GM12878 (cell line): Measurements from ENCODE around the gene ADAM23. TPM values are rescaled to one million over a fixed set of nuclear protein-coding genes. Genes with fewer than 3 reads are reported as not detected.

Source experiments
- ATAC-seq: fragments of 200-7000 bp; cut with Tn5 transposase; 3 replicates; pipeline ENCODE4 v1.9.1; 2020; ENCODE audit warnings: mild to moderate bottlenecking, moderate library complexity
- BruUV-seq: library from RNA; stranded (reverse); fragments of 400-500 nt; replicated peaks from 2 replicates; lab custom pipeline; 2021; lab: Mats Ljungman, UMichigan
- CTCF ChIA-PET: fragments of 300-600 bp; sonication (Branson Sonifier 250); formaldehyde crosslinking; extraction: SDS; loops from one replicate; lab custom pipeline; 2021; ENCODE audit warnings: inconsistent platforms; lab: Yijun Ruan, JAX
- POLR2A ChIA-PET: fragments of 350-600 bp; formaldehyde crosslinking; extraction: SDS; loops from one replicate; lab custom pipeline; 2021; ENCODE audit warnings: inconsistent platforms; lab: Charles Lee
- RAD21 ChIA-PET: fragments of 300-600 bp; sonication (Branson Sonifier 250); formaldehyde crosslinking; loops from one replicate; lab custom pipeline; 2023; ENCODE audit warnings: antibody characterized with exemption; ENCODE audit not compliant: unreplicated experiment; lab: Charles Lee
- SMC1A ChIA-PET: fragments of 300-600 bp; sonication (Branson Sonifier 250); formaldehyde crosslinking; loops from one replicate; lab custom pipeline; 2023; ENCODE audit not compliant: unreplicated experiment, uncharacterized antibody; lab: Charles Lee
- DNase-seq: peaks from one replicate; pipeline ENCODE4 v3.0.0-alpha.2; 2011; ENCODE audit warnings: low read depth, low spot score
- FAIRE-seq: peaks from 3 replicates; lab custom pipeline; 2011; peaks lifted over from hg19 to GRCh38; lab: Jason Lieb, UNC
- H2AFZ ChIP-seq: 2 replicates; pipeline ENCODE4 v1.6.0; 2011; ENCODE audit warnings: low read depth, low read length, control low read depth; ENCODE audit not compliant: control insufficient read depth
- H3K27ac ChIP-seq: 2 replicates; pipeline ENCODE4 v1.5.1; 2011; ENCODE audit warnings: control low read depth; ENCODE audit not compliant: control insufficient read depth, insufficient read depth
- H3K27me3 ChIP-seq, 2 experiments: replicated peaks in 1 of 2; 2 replicates each; pipeline versions ENCODE4 v1.6.0 to v1.6.1; 2011; ENCODE audit warnings: low read length in 1 of 2; ENCODE audit not compliant: control insufficient read depth in 2 of 2, insufficient read depth in 2 of 2
- H3K36me3 ChIP-seq, 2 experiments: 2 replicates each; pipeline ENCODE4 v1.5.1; 2011; ENCODE audit warnings: low read length in 1 of 2; ENCODE audit not compliant: control insufficient read depth in 2 of 2, insufficient read depth in 2 of 2
- H3K4me1 ChIP-seq: 2 replicates; pipeline ENCODE4 v1.6.1; 2011; ENCODE audit warnings: mild to moderate bottlenecking, low read length, moderate library complexity, mixed read lengths; ENCODE audit not compliant: control insufficient read depth, insufficient read depth
- H3K4me2 ChIP-seq: 2 replicates; pipeline ENCODE4 v1.6.0; 2011; ENCODE audit warnings: control low read depth; ENCODE audit not compliant: control insufficient read depth, insufficient read depth
- H3K4me3 ChIP-seq: fragments of 200-600 bp; sonication (generic); 2 replicates; pipeline ENCODE4 v1.5.1; 2016
- H3K79me2 ChIP-seq: 2 replicates; pipeline ENCODE4 v1.6.0; 2011; ENCODE audit warnings: low read length; ENCODE audit not compliant: control insufficient read depth, insufficient read depth
- H3K9ac ChIP-seq: 2 replicates; pipeline ENCODE4 v1.8.0; 2011; ENCODE audit warnings: low read length, control low read depth, mixed read lengths; ENCODE audit not compliant: control insufficient read depth, insufficient read depth
- H3K9me3 ChIP-seq: replicated peaks from 3 replicates; pipeline ENCODE4 v1.5.1; 2011; ENCODE audit warnings: mild to moderate bottlenecking, low read length; ENCODE audit not compliant: control insufficient read depth, insufficient read depth
- H4K20me1 ChIP-seq: 2 replicates; pipeline ENCODE4 v1.6.0; 2011; ENCODE audit not compliant: control insufficient read depth, insufficient read depth
- CREM ChIP-seq: IDR thresholded peaks from 2 replicates; pipeline ENCODE4 v1.6.1; 2014; ENCODE audit warnings: antibody characterized with exemption, low read depth
- GABPA ChIP-seq: IDR thresholded peaks from 2 replicates; pipeline ENCODE4 v1.6.1; 2014; ENCODE audit warnings: antibody characterized with exemption, low read depth, mild to moderate bottlenecking, inconsistent platforms
- NR2C1 ChIP-seq: fragments of 450-650 bp; IDR thresholded peaks from 2 replicates; pipeline ENCODE4 v1.6.1; 2017; ENCODE audit warnings: antibody characterized with exemption, mild to moderate bottlenecking, moderate library complexity
- POLR2AphosphoS5 ChIP-seq: IDR thresholded peaks from 2 replicates; pipeline ENCODE4 v1.6.1; 2011; ENCODE audit warnings: mild to moderate bottlenecking, low read length, inconsistent platforms
- SMAD5 ChIP-seq: IDR thresholded peaks from 2 replicates; pipeline ENCODE4 v1.6.1; 2016; ENCODE audit warnings: antibody characterized with exemption, low read depth
- SREBF2 ChIP-seq: IDR thresholded peaks from 2 replicates; pipeline ENCODE4 v1.6.1; 2012; ENCODE audit warnings: mild to moderate bottlenecking, low read length
- ZNF217 ChIP-seq: fragments of 450-650 bp; IDR thresholded peaks from 2 replicates; pipeline ENCODE4 v1.6.1; 2017; ENCODE audit warnings: antibody characterized with exemption, mild to moderate bottlenecking
- WGBS: methylation state at CpG from one replicate; pipeline ENCODE4 v1.1.6; 2016; ENCODE audit warnings: low lambda C conversion rate; ENCODE audit not compliant: insufficient replicate concordance, insufficient coverage; ENCODE audit errors: missing lambda C conversion rate; 5-methylcytosine and 5-hydroxymethylcytosine counted together
- in situ Hi-C: fragments of 300-500 bp; cut with MboI; formaldehyde crosslinking; loops from 9 replicates; pipeline ENCODE4 v1.14.3; 2018; ENCODE audit warnings: mixed read lengths
- intact Hi-C: fragments of 100-400 bp; cut with micrococcal nuclease; formaldehyde crosslinking; loops from one replicate; pipeline ENCODE4 v1.14.2; 2022; ENCODE audit not compliant: unreplicated experiment
- polyA plus RNA-seq, 11 experiments: library from polyadenylated mRNA; depleted of rRNA in 4 of 11; unstranded in 6 of 11; stranded (reverse) in 5 of 11; fragments of >200 nt; fragmentation: Nextera tagmentation in 4 of 11; fragmentation: Illumina TruSeq in 1 of 11; extraction: Ambion mirVana in 4 of 11; extraction: Trizol in 1 of 11; gene quantifications; 1 replicate in 1 of 11; 2 replicates in 10 of 11; pipeline versions ENCODE4 v1.2.1 to v1.2.3, GENCODE V29; 2011 to 2016; ENCODE audit warnings: inconsistent platforms in 2 of 11, missing spikeins in 2 of 11, low read depth in 1 of 11
- total RNA-seq, 4 experiments: library from RNA; depleted of rRNA in 3 of 4; stranded (reverse); fragments of >200 nt in 3 of 4; fragmentation: Illumina TruSeq in 1 of 4; extraction: Trizol in 1 of 4; gene quantifications; 2 replicates each; pipeline versions ENCODE4 v1.2.1 to v1.2.3, GENCODE V29; 2013 to 2021
- TF ChIP-seq, protein P1 (sequence below): IDR thresholded peaks from 2 replicates; pipeline ENCODE4 v1.6.1; 2011; ENCODE audit warnings: mild to moderate bottlenecking, low read depth, low read length, moderate library complexity; ENCODE audit not compliant: insufficient replicate concordance

ADAM23 gene
- total and polyA plus RNA-seq, 10 of the 15 experiments (the other 5 are each of a cell fraction or from before 2014, with no cell fraction given) = 5.7 to 41.8 (median 15.6) TPM

DNA sequence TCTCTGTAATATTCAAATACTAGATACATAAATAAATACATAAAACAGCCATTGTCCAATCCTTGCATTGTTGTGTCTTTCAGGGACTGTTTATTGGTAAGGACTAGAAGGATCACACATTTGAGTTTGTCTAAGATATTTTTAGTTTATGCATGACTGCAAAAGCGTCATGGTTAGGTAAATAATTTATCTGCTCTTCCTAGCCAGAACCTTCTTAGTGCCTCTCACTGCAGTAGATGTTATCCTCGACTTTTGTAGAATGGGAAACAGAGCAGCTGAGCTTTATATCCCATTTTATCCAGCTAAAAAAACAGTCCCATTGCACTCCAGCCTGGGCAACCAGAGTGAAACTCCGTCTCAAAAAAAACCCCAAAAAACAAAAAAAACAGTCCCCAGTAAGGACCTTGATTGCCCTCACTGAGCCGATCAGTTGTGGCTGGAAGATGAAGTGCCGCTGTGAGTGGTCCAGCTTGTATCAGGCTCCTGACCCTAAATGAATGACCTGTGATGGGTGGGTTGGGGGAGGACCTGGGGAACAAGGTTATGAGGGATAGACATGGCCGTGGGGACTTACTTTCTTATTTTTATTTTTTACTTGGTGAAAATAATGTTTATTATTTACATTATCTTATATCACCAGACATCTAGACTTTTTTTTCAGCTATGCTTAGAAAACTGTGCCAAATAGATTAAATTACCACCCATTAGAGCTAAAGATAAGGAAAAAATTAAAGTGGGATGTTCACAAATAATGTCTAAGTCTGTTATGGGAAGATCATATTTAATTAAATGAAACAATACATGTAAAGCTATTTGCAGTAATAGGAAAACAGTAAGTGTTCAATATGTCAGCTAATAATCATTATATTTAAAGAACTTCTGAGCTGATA, 10.9 kb upstream of the ADAM23 start:
- Histone ChIP-seq H3K4me1 (no peaks in the 10 kb centered on the region), H3K27me3 (no peaks in the 10 kb centered on the region; a peak in 1 of 4 replicates), H3K79me2 (no peaks in the 10 kb centered on the region), H3K9ac (no peak overlapping the region), H3K36me3 (no peaks in the 10 kb centered on the region), H3K9me3 (no peaks in the 10 kb centered on the region), H3K4me2 (no peak overlapping the region), H3K4me3 (no peak overlapping the region), H2AFZ (no peak overlapping the region), H3K27ac (no peak overlapping the region), H4K20me1 (no peaks in the 10 kb centered on the region)
- in situ Hi-C loops (no loop called here), intact Hi-C loops (no loop called here)
- no peak for DNase-seq
- SMC1A ChIA-PET = interaction anchor here (0.6 to 2.3 kb wide), 6 partner anchors 12 to 143 kb away, joined by 3 to 7 read pairs (median 3); no protein-coding TSS in a partner anchor
- RAD21 ChIA-PET = interaction anchor here (0.5 kb wide), 1 partner anchor 78 kb away, joined by 4 read pairs; no protein-coding TSS in a partner anchor
- no peak for TF ChIP-seq CREM
- no peak for TF ChIP-seq POLR2AphosphoS5
- no peak for TF ChIP-seq SREBF2
- TF ChIP-seq SMAD5 = no peak
- no TSS peak for BruUV-seq
- peak; percentile 52 for ATAC-seq
- CTCF ChIA-PET = interaction anchor here (1.0 to 1.3 kb wide), 2 partner anchors 20 to 28 kb away, joined by 3 read pairs; no protein-coding TSS in a partner anchor
- 44% methylated on average over 6 of the region's 6 CpGs for WGBS
- POLR2A ChIA-PET = interaction anchor here (1.0 kb wide), 1 partner anchor 29 kb away, joined by 3 read pairs; no protein-coding TSS in a partner anchor
- FAIRE-seq = no peak

DNA sequence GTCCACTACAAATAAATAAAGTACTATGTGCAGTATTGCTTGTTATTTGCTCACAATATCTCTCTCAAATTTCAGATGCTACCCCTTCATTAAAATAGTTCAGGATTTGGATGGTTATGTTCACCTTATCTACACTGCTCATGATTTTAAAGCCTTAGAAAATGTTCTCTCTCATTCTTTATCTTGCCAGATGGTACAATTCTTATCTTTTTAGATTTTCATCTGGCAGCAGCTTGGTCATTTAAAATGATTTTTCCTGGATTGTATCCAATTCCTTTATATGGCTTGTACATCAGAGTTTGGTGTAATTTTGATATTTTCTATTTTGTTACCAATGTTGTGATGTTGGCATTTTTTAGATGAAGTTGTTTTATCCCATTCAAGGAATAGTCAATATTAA, 10.1 kb upstream of the ADAM23 start:
- H3K36me3 ChIP-seq = no peaks in the 10 kb centered on the region
- in situ Hi-C loops (no loop called here), intact Hi-C loops (no loop called here)
- H3K9ac ChIP-seq = no peak overlapping the region
- H3K9me3 ChIP-seq = no peaks in the 10 kb centered on the region
- no peak for DNase-seq
- H3K4me2 ChIP-seq = no peak overlapping the region
- H3K27ac ChIP-seq = no peak overlapping the region
- POLR2A ChIA-PET = interaction anchor here (1.0 kb wide), 1 partner anchor 29 kb away, joined by 3 read pairs; no protein-coding TSS in a partner anchor
- no peaks in the 10 kb centered on the region for H4K20me1 ChIP-seq
- H3K27me3 ChIP-seq = no peaks in the 10 kb centered on the region; a peak in 1 of 4 replicates
- H2AFZ ChIP-seq = no peak overlapping the region
- TF ChIP-seq, protein P1, sequence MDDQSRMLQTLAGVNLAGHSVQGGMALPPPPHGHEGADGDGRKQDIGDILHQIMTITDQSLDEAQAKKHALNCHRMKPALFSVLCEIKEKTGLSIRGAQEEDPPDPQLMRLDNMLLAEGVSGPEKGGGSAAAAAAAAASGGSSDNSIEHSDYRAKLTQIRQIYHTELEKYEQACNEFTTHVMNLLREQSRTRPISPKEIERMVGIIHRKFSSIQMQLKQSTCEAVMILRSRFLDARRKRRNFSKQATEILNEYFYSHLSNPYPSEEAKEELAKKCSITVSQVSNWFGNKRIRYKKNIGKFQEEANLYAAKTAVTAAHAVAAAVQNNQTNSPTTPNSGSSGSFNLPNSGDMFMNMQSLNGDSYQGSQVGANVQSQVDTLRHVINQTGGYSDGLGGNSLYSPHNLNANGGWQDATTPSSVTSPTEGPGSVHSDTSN = no peak
- TF ChIP-seq ZNF217 (no peak), NR2C1 (no peak), GABPA (no peak)
- TF ChIP-seq, all 136 proteins: peak for 0
- ChIA-PET SMC1A (interaction anchor here (0.8 to 2.3 kb wide), 4 partner anchors 12 to 142 kb away, joined by 3 to 7 read pairs (median 4); no protein-coding TSS in a partner anchor), RAD21 (no interaction called here), CTCF (interaction anchor here (1.0 to 1.3 kb wide), 2 partner anchors 19 to 29 kb away, joined by 3 read pairs; no protein-coding TSS in a partner anchor)
- Histone ChIP-seq H3K79me2 (no peaks in the 10 kb centered on the region), H3K4me1 (no peaks in the 10 kb centered on the region), H3K4me3 (no peak overlapping the region)
- ATAC-seq (no peak), FAIRE-seq (no peak)
- no TSS peak for BruUV-seq
